ENCODE results near the gene FBXL7.

FBXL7 gene

GRCh38 chr5:15938186-15938585 is 438.2 kb downstream of the FBXL7 start:
- no peak for DNase-seq (ENCODE audit: low read depth, low spot score)

GRCh38 chr5:15938961-15939360 is 439.0 kb downstream of the FBXL7 start:
- no peak for DNase-seq (ENCODE audit: low read depth, low spot score)

DNA sequence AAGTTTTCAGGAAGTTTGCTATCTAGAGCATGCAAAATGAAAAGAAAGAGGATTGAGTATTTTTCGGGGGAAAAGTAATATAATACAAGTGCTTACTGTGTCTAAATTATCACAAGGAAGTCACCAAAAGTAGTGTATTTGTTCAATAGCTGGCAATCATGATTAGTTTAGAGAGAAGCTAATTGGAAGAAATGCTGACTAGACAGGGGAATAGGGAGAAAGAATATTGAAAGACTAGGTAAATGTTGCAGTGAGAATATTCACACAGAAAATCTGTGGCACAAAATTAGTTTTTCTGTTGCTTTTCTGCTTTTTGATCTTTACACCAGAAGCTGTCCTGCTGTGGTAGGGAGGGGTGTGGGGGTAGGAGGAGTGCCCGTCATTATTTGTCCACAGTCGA is 440.9 kb downstream of the FBXL7 start:
- DNase-seq (ENCODE audit: low read depth, low spot score), result no peak

- DNase-seq (ENCODE audit: low read depth, low spot score), result no peak
Measured at GRCh38 chr5:15943487-15943886, 443.5 kb downstream of the FBXL7 start.

GRCh38 chr5:15946026-15946425 is 446.0 kb downstream of the FBXL7 start:
- DNase-seq (ENCODE audit: low read depth, low spot score), result no peak

DNA sequence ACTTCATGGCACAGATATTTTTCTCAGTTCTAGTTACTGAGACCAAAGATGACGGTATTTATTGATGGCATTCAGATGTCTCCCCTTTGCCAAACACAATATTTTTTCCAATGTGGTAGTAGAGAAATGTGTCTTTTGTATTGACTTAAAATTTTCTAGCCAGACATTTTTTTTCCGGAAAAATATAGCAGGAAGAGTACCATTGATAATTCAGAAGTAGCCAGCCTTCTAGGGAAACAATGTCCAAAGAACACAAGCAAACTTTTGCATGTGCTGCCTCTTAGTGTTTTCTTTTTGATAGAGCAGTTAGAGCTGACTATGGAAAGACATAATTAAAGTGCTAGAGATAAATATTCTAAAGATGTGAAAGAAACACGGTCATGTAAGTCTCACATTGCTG is 448.2 kb downstream of the FBXL7 start:
- no peak for DNase-seq (ENCODE audit: low read depth, low spot score)

DNA sequence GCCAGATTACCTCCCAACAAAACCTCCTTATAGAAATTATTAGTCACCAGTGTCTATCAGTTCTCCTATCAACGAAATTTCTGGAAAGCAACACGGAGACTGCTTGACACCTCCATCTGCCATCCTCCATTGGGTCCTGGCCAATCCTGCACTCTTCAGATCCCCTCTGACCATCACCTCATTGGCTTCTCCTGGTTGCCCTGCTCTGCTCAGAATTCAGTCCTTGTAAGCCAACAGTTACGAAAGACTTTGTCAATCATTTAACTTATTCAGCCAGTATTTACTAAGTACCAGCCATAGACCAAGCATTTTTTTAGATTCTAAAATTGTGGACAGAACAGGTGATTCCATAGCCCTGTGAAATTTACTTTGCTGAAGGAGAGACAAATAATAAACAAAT is 451.1 kb downstream of the FBXL7 start:
- DNase-seq (ENCODE audit: low read depth, low spot score), result no peak

DNA sequence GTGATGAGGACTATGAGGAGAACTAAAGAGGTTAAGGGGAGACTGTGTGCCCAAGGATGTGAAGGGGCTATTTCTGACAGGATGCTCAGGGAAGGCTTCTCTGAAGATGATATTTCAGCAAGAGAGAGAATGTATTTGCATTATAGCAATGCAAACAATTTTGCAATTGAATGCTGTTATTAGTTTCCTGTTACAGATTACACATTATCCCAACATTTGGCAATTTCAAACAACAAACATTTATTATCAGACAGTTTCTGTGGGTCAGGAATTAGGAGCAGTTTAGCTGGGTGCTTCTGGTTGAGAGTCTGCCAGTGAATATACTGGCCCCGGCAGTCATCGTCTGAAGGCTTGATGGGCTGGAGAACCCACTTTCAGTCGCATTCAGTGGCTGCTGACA is 451.6 kb downstream of the FBXL7 start:
- DNase-seq (ENCODE audit: low read depth, low spot score), result no peak

- DNase-seq (ENCODE audit: low read depth, low spot score), result no peak
Measured at GRCh38 chr5:15956622-15957021, 456.6 kb downstream of the FBXL7 start.

DNA sequence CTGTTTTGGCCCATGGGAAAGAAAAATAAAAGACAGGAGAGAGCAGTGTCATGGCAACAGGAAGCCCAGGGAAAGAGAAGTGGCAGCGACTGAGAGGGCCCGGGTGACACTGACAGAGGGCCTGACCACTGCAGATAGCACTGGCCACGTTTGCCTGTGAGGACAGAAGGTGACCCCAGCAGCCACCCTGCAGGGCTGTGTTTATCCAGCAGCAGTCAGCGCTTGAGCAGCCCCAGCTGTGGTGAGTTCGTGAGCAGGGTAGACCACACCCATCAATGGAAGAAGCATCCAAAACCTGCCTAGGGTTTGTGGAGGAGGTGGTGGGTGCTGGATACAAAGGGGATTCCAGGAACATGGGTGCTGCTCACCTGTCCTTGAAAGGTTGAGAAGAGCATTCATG is 457.1 kb downstream of the FBXL7 start:
- DNase-seq (ENCODE audit: low read depth, low spot score), result no peak

- no peak for DNase-seq (ENCODE audit: low read depth, low spot score)
Measured at GRCh38 chr5:15959370-15960164, 459.6 kb downstream of the FBXL7 start.

DNA sequence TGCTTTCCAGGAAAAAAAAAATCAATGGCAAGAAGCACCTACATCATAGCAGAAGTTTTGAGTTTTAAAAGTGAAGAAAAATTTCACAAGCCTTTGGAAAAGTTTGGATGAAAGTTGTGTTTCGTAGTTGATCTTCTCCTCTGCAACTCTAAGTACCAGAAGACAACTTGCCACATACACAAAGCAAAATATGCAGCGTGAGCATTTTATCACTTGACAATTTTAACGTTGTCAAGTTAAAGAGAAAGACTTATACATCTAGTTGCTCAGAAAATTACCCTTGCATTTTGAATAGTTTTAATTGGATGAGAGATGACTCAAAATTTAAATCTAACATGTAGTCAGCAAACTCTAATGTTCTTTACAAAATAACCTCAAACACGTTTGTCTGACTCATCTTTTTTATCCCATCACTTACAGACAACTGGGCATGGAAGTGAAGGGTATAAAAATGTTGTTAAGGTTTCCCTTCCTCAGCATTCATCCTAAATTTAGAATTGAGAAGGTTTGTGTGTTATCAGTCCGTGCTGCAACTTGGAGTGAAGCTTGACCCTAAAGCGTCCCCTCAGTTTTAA is 466.2 kb downstream of the FBXL7 start:
- no peak for DNase-seq (ENCODE audit: low read depth, low spot score)

DNA sequence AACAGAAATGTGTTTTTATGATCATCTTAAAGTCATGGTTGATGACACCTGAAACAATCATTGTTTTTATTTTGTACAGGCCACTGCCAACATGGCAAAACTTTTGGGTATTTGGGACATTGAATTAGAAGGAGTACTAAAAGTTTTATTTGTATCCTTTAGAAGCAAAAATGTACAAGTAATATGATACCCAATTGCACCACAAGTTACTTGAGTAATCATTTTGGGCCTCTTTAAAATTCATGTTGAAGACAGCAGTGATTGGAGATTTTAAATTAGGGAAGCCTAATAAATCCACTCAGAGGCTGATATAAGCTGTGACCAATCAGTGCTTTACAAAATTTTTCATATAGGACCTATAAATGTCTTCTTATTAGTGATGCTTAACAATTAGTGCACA is 466.7 kb downstream of the FBXL7 start:
- no peak for DNase-seq (ENCODE audit: low read depth, low spot score)

DNA sequence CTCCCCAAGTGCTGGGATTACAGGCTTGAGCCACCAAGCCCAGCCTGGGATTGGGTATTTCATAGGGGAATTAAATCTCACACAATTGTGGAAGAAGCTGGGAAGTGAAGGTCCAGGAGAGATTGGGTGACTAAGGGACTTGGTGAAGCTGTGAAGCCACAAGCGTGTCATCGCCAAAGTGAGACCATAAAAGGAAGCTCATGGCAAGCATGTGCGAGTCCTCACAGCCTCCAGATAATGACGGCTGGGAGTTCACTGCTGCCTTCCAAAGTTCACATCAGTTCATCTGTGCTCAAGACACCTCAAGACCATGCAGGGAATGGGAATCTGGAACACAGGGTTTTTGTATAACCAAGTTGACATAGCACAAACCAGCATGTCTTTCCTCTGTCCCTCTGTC is 469.0 kb downstream of the FBXL7 start:
- no peak for DNase-seq (ENCODE audit: low read depth, low spot score)

DNA sequence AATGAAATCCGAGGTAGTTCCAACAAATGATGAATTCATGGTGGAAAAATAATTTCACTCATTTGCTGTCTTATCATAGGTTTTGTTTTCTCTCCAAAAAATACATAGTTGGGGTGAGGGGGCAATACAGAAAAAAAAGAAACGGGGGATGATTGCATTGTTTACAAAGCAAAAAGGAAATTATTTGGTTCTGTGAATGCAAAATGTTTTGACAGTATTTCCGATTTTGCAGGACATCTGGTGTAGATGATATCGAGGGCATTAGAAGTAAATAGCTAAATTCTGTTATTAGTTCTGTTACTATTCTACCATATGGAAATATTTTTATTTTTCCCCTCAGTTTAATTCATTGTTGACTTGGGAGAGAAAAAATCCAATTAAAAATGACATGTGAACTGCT is 477.9 kb downstream of the FBXL7 start:
- no peak for DNase-seq (ENCODE audit: low read depth, low spot score)

GRCh38 chr5:15980835-15981234 is 480.9 kb downstream of the FBXL7 start:
- no peak for DNase-seq (ENCODE audit: low read depth, low spot score)

DNA sequence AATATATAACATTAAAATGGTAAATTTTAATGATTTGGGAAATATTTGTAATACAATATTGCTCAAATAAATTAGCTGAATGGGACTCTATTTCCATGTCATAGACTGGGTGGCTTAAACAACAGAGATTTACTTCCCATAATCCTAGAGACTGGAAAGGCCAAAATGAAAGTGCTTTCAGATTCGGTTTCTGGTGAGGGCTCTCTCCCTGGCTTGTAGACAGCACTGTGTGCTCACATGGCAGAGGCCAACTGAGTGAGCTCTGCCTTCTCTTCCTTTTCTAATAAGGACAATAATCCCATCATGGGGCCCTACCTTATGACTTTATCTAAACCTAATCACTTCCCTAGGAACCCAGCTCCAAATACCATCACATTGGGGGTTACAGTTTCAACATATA is 483.4 kb downstream of the FBXL7 start:
- DNase-seq (ENCODE audit: low read depth, low spot score), result no peak

Measured in iPS DF 19.7 (cell line).